GM12878 (cell line): Measurements from ENCODE around the gene HIVEP3. TPM values are rescaled to one million over a fixed set of nuclear protein-coding genes. Genes with fewer than 3 reads are reported as not detected.

Source experiments
- ATAC-seq: fragments of 200-7000 bp; cut with Tn5 transposase; 3 replicates; pipeline ENCODE4 v1.9.1; 2020; ENCODE audit warnings: mild to moderate bottlenecking, moderate library complexity
- BruUV-seq: library from RNA; stranded (reverse); fragments of 400-500 nt; replicated peaks from 2 replicates; lab custom pipeline; 2021; lab: Mats Ljungman, UMichigan
- CTCF ChIA-PET: fragments of 300-600 bp; sonication (Branson Sonifier 250); formaldehyde crosslinking; extraction: SDS; loops from one replicate; lab custom pipeline; 2021; ENCODE audit warnings: inconsistent platforms; lab: Yijun Ruan, JAX
- POLR2A ChIA-PET: fragments of 350-600 bp; formaldehyde crosslinking; extraction: SDS; loops from one replicate; lab custom pipeline; 2021; ENCODE audit warnings: inconsistent platforms; lab: Charles Lee
- RAD21 ChIA-PET: fragments of 300-600 bp; sonication (Branson Sonifier 250); formaldehyde crosslinking; loops from one replicate; lab custom pipeline; 2023; ENCODE audit warnings: antibody characterized with exemption; ENCODE audit not compliant: unreplicated experiment; lab: Charles Lee
- SMC1A ChIA-PET: fragments of 300-600 bp; sonication (Branson Sonifier 250); formaldehyde crosslinking; loops from one replicate; lab custom pipeline; 2023; ENCODE audit not compliant: unreplicated experiment, uncharacterized antibody; lab: Charles Lee
- DNase-seq: peaks from one replicate; pipeline ENCODE4 v3.0.0-alpha.2; 2011; ENCODE audit warnings: low read depth, low spot score
- FAIRE-seq: peaks from 3 replicates; lab custom pipeline; 2011; peaks lifted over from hg19 to GRCh38; lab: Jason Lieb, UNC
- H2AFZ ChIP-seq: 2 replicates; pipeline ENCODE4 v1.6.0; 2011; ENCODE audit warnings: low read depth, low read length, control low read depth; ENCODE audit not compliant: control insufficient read depth
- H3K27ac ChIP-seq: 2 replicates; pipeline ENCODE4 v1.5.1; 2011; ENCODE audit warnings: control low read depth; ENCODE audit not compliant: control insufficient read depth, insufficient read depth
- H3K27me3 ChIP-seq, 2 experiments: replicated peaks in 1 of 2; 2 replicates each; pipeline versions ENCODE4 v1.6.0 to v1.6.1; 2011; ENCODE audit warnings: low read length in 1 of 2; ENCODE audit not compliant: control insufficient read depth in 2 of 2, insufficient read depth in 2 of 2
- H3K36me3 ChIP-seq, 2 experiments: 2 replicates each; pipeline ENCODE4 v1.5.1; 2011; ENCODE audit warnings: low read length in 1 of 2; ENCODE audit not compliant: control insufficient read depth in 2 of 2, insufficient read depth in 2 of 2
- H3K4me1 ChIP-seq: 2 replicates; pipeline ENCODE4 v1.6.1; 2011; ENCODE audit warnings: mild to moderate bottlenecking, low read length, moderate library complexity, mixed read lengths; ENCODE audit not compliant: control insufficient read depth, insufficient read depth
- H3K4me2 ChIP-seq: 2 replicates; pipeline ENCODE4 v1.6.0; 2011; ENCODE audit warnings: control low read depth; ENCODE audit not compliant: control insufficient read depth, insufficient read depth
- H3K4me3 ChIP-seq: fragments of 200-600 bp; sonication (generic); 2 replicates; pipeline ENCODE4 v1.5.1; 2016
- H3K79me2 ChIP-seq: 2 replicates; pipeline ENCODE4 v1.6.0; 2011; ENCODE audit warnings: low read length; ENCODE audit not compliant: control insufficient read depth, insufficient read depth
- H3K9ac ChIP-seq: 2 replicates; pipeline ENCODE4 v1.8.0; 2011; ENCODE audit warnings: low read length, control low read depth, mixed read lengths; ENCODE audit not compliant: control insufficient read depth, insufficient read depth
- H3K9me3 ChIP-seq: replicated peaks from 3 replicates; pipeline ENCODE4 v1.5.1; 2011; ENCODE audit warnings: mild to moderate bottlenecking, low read length; ENCODE audit not compliant: control insufficient read depth, insufficient read depth
- H4K20me1 ChIP-seq: 2 replicates; pipeline ENCODE4 v1.6.0; 2011; ENCODE audit not compliant: control insufficient read depth, insufficient read depth
- BCL3 ChIP-seq: IDR thresholded peaks from 2 replicates; pipeline ENCODE4 v1.6.1; 2011; ENCODE audit warnings: borderline replicate concordance, low read depth, mild to moderate bottlenecking, moderate library complexity, low read length; ENCODE audit not compliant: insufficient read depth, poor library complexity, severe bottlenecking
- HDAC6 ChIP-seq: fragments of 200-600 bp; sonication (generic); IDR thresholded peaks from one replicate; pipeline ENCODE4 v1.8.0; 2017; ENCODE audit warnings: antibody characterized with exemption; ENCODE audit not compliant: unreplicated experiment
- HDGF ChIP-seq: fragments of 450-650 bp; IDR thresholded peaks from 2 replicates; pipeline ENCODE4 v1.6.1; 2016; ENCODE audit warnings: antibody characterized with exemption
- IRF5 ChIP-seq: fragments of 450-650 bp; IDR thresholded peaks from 2 replicates; pipeline ENCODE4 v1.6.1; 2017; ENCODE audit warnings: borderline replicate concordance
- PBX3 ChIP-seq: IDR thresholded peaks from 2 replicates; pipeline ENCODE4 v1.6.1; 2011; ENCODE audit warnings: mild to moderate bottlenecking, low read depth, low read length, moderate library complexity; ENCODE audit not compliant: insufficient replicate concordance
- SIX5 ChIP-seq: IDR thresholded peaks from 2 replicates; pipeline ENCODE4 v1.6.1; 2011; ENCODE audit warnings: mild to moderate bottlenecking, low read depth, low read length, moderate library complexity; ENCODE audit not compliant: severe bottlenecking
- SP1 ChIP-seq: IDR thresholded peaks from one replicate; pipeline ENCODE4 v1.6.1; 2011; ENCODE audit warnings: low read depth, low read length
- SPI1 ChIP-seq: IDR thresholded peaks from 2 replicates; pipeline ENCODE4 v1.6.1; 2011; ENCODE audit warnings: low read depth, mild to moderate bottlenecking, low read length, moderate library complexity, borderline replicate concordance; ENCODE audit not compliant: insufficient read depth
- TAF1 ChIP-seq: IDR thresholded peaks from 2 replicates; pipeline ENCODE4 v1.6.1; 2011; ENCODE audit warnings: mild to moderate bottlenecking, low read depth, low read length, borderline replicate concordance
- TARDBP ChIP-seq: IDR thresholded peaks from 2 replicates; pipeline ENCODE4 v1.6.1; 2016; ENCODE audit warnings: borderline replicate concordance
- TBL1XR1 ChIP-seq: IDR thresholded peaks from 2 replicates; pipeline ENCODE4 v1.6.1; 2012; ENCODE audit warnings: low read depth, low read length, improper control_type of control experiment
- WRNIP1 ChIP-seq: IDR thresholded peaks from 2 replicates; pipeline ENCODE4 v1.6.1; 2011; ENCODE audit warnings: low read depth, low read length, improper control_type of control experiment, borderline replicate concordance
- ZNF274 ChIP-seq: IDR thresholded peaks from one replicate; pipeline ENCODE4 v1.8.0; 2011; ENCODE audit not compliant: insufficient read length, insufficient read depth
- WGBS: methylation state at CpG from one replicate; pipeline ENCODE4 v1.1.6; 2016; ENCODE audit warnings: low lambda C conversion rate; ENCODE audit not compliant: insufficient replicate concordance, insufficient coverage; ENCODE audit errors: missing lambda C conversion rate; 5-methylcytosine and 5-hydroxymethylcytosine counted together
- in situ Hi-C: fragments of 300-500 bp; cut with MboI; formaldehyde crosslinking; loops from 9 replicates; pipeline ENCODE4 v1.14.3; 2018; ENCODE audit warnings: mixed read lengths
- intact Hi-C: fragments of 100-400 bp; cut with micrococcal nuclease; formaldehyde crosslinking; loops from one replicate; pipeline ENCODE4 v1.14.2; 2022; ENCODE audit not compliant: unreplicated experiment
- polyA plus RNA-seq, 11 experiments: library from polyadenylated mRNA; depleted of rRNA in 4 of 11; unstranded in 6 of 11; stranded (reverse) in 5 of 11; fragments of >200 nt; fragmentation: Nextera tagmentation in 4 of 11; fragmentation: Illumina TruSeq in 1 of 11; extraction: Ambion mirVana in 4 of 11; extraction: Trizol in 1 of 11; gene quantifications; 1 replicate in 1 of 11; 2 replicates in 10 of 11; pipeline versions ENCODE4 v1.2.1 to v1.2.3, GENCODE V29; 2011 to 2016; ENCODE audit warnings: inconsistent platforms in 2 of 11, missing spikeins in 2 of 11, low read depth in 1 of 11
- total RNA-seq, 4 experiments: library from RNA; depleted of rRNA in 3 of 4; stranded (reverse); fragments of >200 nt in 3 of 4; fragmentation: Illumina TruSeq in 1 of 4; extraction: Trizol in 1 of 4; gene quantifications; 2 replicates each; pipeline versions ENCODE4 v1.2.1 to v1.2.3, GENCODE V29; 2013 to 2021

Gene HIVEP3
- total and polyA plus RNA-seq, 10 of the 15 experiments (the other 5 are each of a cell fraction or from before 2014, with no cell fraction given): 1.8 to 13.6 (median 3.8) TPM

GRCh38 chr1:41545996-41546832, 372.5 kb downstream of the HIVEP3 start:
- ChIA-PET POLR2A (no interaction called here), SMC1A (no interaction called here), CTCF (interaction anchor here (0.5 kb wide), 1 partner anchor 566 kb away, joined by 3 read pairs; no protein-coding TSS in a partner anchor), RAD21 (no interaction called here)
- H3K79me2 ChIP-seq: no peaks in the 10 kb centered on the region
- H3K4me1 ChIP-seq: peaks cover 2% of the 10 kb centered on the region; the same call in 1 of the 2 replicates
- intact Hi-C loops (no loop called here), in situ Hi-C loops (no loop called here)
- H3K27me3 ChIP-seq: no peaks in the 10 kb centered on the region
- no TSS peak for BruUV-seq
- 65% methylated on average over 7 of the region's 8 CpGs for WGBS
- H3K36me3 ChIP-seq: peaks cover 0 to 1% of the 10 kb centered on the region in 2 experiments; a peak in 1 of 4 replicates
- no peak overlapping the region for H3K4me2 ChIP-seq
- H4K20me1 ChIP-seq: no peaks in the 10 kb centered on the region
- TF ChIP-seq IRF5 (no peak), HDAC6 (no peak), ZNF274 (no peak), PBX3 (no peak), TARDBP (no peak), WRNIP1 (no peak), HDGF (no peak), SIX5 (no peak), SP1 (no peak), TBL1XR1 (no peak), BCL3 (no peak), SPI1 (no peak), TAF1 (no peak)
- H2AFZ ChIP-seq: no peak overlapping the region
- no peak overlapping the region for H3K9ac ChIP-seq
- H3K27ac ChIP-seq: no peak overlapping the region
- ATAC-seq (no peak), DNase-seq (no peak), FAIRE-seq (no peak)
- H3K4me3 ChIP-seq: no peak overlapping the region
- H3K9me3 ChIP-seq: no peaks in the 10 kb centered on the region; the same call in 2 of the 3 replicates
